B cell (primary cell): ENCODE measurements around the gene MUC5AC. TPM values are rescaled to one million over a fixed set of nuclear protein-coding genes. Genes with fewer than 3 reads are reported as not detected.
"Not testable (repeated sequence)": the region's sequence is repeated elsewhere in the genome, so short reads cannot be mapped to it uniquely, and the experiment has no call there.

ENCODE experiments used
- ATAC-seq: fragments of 200-7000 bp; cut with Tn5 transposase; one replicate; pipeline ENCODE4 v1.10.0; 2021; ENCODE audit warnings: low read depth, mild to moderate bottlenecking, moderate number of reproducible peaks, moderate library complexity
- CTCF ChIA-PET: fragments of 350-600 bp; sonication (Branson Sonifier 250); formaldehyde crosslinking; loops from one replicate; lab custom pipeline; 2021; ENCODE audit warnings: antibody characterized with exemption, inconsistent platforms; lab: Charles Lee
- POLR2A ChIA-PET: fragments of 350-600 bp; sonication (Branson Sonifier 250); formaldehyde crosslinking; loops from one replicate; lab custom pipeline; 2021; ENCODE audit warnings: antibody characterized with exemption; lab: Charles Lee
- DNase-seq: peaks from one replicate; pipeline ENCODE4 v3.0.0; 2013
- H2AFZ ChIP-seq: 2 replicates; pipeline ENCODE4 v1.6.1; 2012; ENCODE audit warnings: mild to moderate bottlenecking, low read depth, low read length; ENCODE audit not compliant: insufficient read depth, poor library complexity, severe bottlenecking
- H3K27ac ChIP-seq, 2 donors: 1 replicate in 1 of 2; 2 replicates in 1 of 2; pipeline ENCODE4 v1.5.1; 2012 to 2013; ENCODE audit warnings: low read length in 2 of 2, mild to moderate bottlenecking in 2 of 2, moderate library complexity in 1 of 2
- H3K27me3 ChIP-seq, 4 experiments: fragments of 200-600 bp in 1 of 4; sonication (generic) in 1 of 4; replicated peaks in 1 of 4; 1 replicate in 2 of 4; 2 replicates in 2 of 4; pipeline versions ENCODE4 v1.6.1 to v1.7.0; 2013 to 2016; ENCODE audit warnings: low read length in 3 of 4, mild to moderate bottlenecking in 2 of 4, mixed read lengths in 1 of 4, moderate library complexity in 1 of 4; ENCODE audit not compliant: insufficient read depth in 4 of 4, control insufficient read depth in 3 of 4; ENCODE audit errors: control extremely low read depth in 1 of 4
- H3K36me3 ChIP-seq, 2 experiments: replicated peaks in 1 of 2; 1 replicate in 1 of 2; 2 replicates in 1 of 2; pipeline versions ENCODE4 v1.6.1 to v1.7.1; 2013; ENCODE audit warnings: low read length in 1 of 2; ENCODE audit not compliant: insufficient read depth in 2 of 2, control insufficient read depth in 1 of 2; ENCODE audit errors: control extremely low read depth in 1 of 2, extremely low read depth in 1 of 2
- H3K4me1 ChIP-seq, 2 donors: fragments of 200-600 bp in 1 of 2; sonication (generic) in 1 of 2; 1 replicate in 1 of 2; 2 replicates in 1 of 2; pipeline versions ENCODE4 v1.5.1 to v1.6.1; 2013 to 2017; ENCODE audit warnings: low read length in 2 of 2; ENCODE audit not compliant: control insufficient read depth in 2 of 2, insufficient read depth in 2 of 2
- H3K4me2 ChIP-seq: replicated peaks from 2 replicates; pipeline ENCODE3; 2012; ENCODE audit warnings: mild to moderate bottlenecking, low read depth, low read length; ENCODE audit not compliant: poor library complexity, severe bottlenecking
- H3K4me3 ChIP-seq, 5 experiments: fragments of 200-600 bp in 1 of 5; sonication (generic) in 1 of 5; 1 replicate in 3 of 5; 2 replicates in 2 of 5; pipeline versions ENCODE4 v1.5.1 to v1.7.0; 2011 to 2016; ENCODE audit warnings: low read length in 4 of 5, mild to moderate bottlenecking in 4 of 5, low read depth in 2 of 5, control low read depth in 1 of 5, moderate library complexity in 1 of 5; ENCODE audit not compliant: insufficient read depth in 1 of 5; ENCODE audit errors: control extremely low read depth in 1 of 5, extremely low read depth in 1 of 5
- H3K79me2 ChIP-seq: fragments of 200-600 bp; sonication (generic); one replicate; pipeline ENCODE4 v1.6.0; 2016; ENCODE audit warnings: low read length; ENCODE audit not compliant: control insufficient read depth, insufficient read depth
- H3K9ac ChIP-seq: fragments of 200-600 bp; sonication (generic); 2 replicates; pipeline ENCODE4 v1.6.1; 2017; ENCODE audit warnings: mild to moderate bottlenecking, low read length, moderate library complexity
- H3K9me3 ChIP-seq, 3 donors: one replicate each; pipeline versions ENCODE4 v1.6.1 to v1.7.1; 2013; ENCODE audit warnings: low read length in 2 of 3; ENCODE audit not compliant: control insufficient read depth in 2 of 3, insufficient read depth in 1 of 3; ENCODE audit errors: control extremely low read depth in 1 of 3
- H4K20me1 ChIP-seq: 2 replicates; pipeline ENCODE4 v1.6.0; 2012; ENCODE audit warnings: mild to moderate bottlenecking, low read length; ENCODE audit not compliant: insufficient read depth, control insufficient read depth, poor library complexity, severe bottlenecking
- H3K27ac Mint-ChIP-seq: one replicate; pipeline ENCODE4 v1.8.0; 2021; ENCODE audit warnings: mixed read lengths
- H3K27me3 Mint-ChIP-seq: one replicate; pipeline ENCODE4 v1.8.0; 2021; ENCODE audit warnings: mixed read lengths
- H3K4me1 Mint-ChIP-seq: one replicate; pipeline ENCODE4 v1.8.0; 2021; ENCODE audit warnings: mixed read lengths
- H3K4me3 Mint-ChIP-seq: one replicate; pipeline ENCODE4 v1.8.0; 2021; ENCODE audit warnings: mixed read lengths
- H3K9me3 Mint-ChIP-seq: one replicate; pipeline ENCODE4 v1.8.0; 2022; ENCODE audit warnings: mixed read lengths; ENCODE audit not compliant: insufficient read depth
- EZH2 ChIP-seq: IDR thresholded peaks from 2 replicates; pipeline ENCODE4 v1.6.1; 2012; ENCODE audit warnings: borderline replicate concordance, low read depth, mild to moderate bottlenecking, moderate library complexity, low read length; ENCODE audit not compliant: insufficient read depth, poor library complexity, severe bottlenecking
- WGBS: methylation state at CpG from one replicate; pipeline ENCODE4 v1.1.5; 2013; ENCODE audit warnings: missing lambda C conversion rate; ENCODE audit not compliant: insufficient coverage; 5-methylcytosine and 5-hydroxymethylcytosine counted together
- intact Hi-C: fragments of 100-400 bp; cut with micrococcal nuclease; formaldehyde crosslinking; loops from one replicate; pipeline ENCODE4 v1.10.0; 2022
- polyA plus RNA-seq: library from polyadenylated mRNA; depleted of rRNA; stranded (reverse); fragments of >200 nt; gene quantifications from 2 replicates; pipeline ENCODE4 v1.2.3, GENCODE V29; 2012
- total RNA-seq, 2 donors: library from RNA; stranded (reverse); fragments of 120-200 nt in 1 of 2; gene quantifications; 1 replicate in 1 of 2; 2 replicates in 1 of 2; pipeline versions ENCODE4 v1.2.3 to v1.2.4, GENCODE V29; 2013 to 2022
- TF ChIP-seq, protein P1 (sequence below): fragments of 200-600 bp; IDR thresholded peaks from one replicate; pipeline ENCODE4 v1.8.0; 2022; ENCODE audit warnings: antibody characterized with exemption, mild to moderate bottlenecking

MUC5AC gene
- total and polyA plus RNA-seq, 2 donors (not counting 1 experiment from before 2014, with no cell fraction given) = not detected

DNA sequence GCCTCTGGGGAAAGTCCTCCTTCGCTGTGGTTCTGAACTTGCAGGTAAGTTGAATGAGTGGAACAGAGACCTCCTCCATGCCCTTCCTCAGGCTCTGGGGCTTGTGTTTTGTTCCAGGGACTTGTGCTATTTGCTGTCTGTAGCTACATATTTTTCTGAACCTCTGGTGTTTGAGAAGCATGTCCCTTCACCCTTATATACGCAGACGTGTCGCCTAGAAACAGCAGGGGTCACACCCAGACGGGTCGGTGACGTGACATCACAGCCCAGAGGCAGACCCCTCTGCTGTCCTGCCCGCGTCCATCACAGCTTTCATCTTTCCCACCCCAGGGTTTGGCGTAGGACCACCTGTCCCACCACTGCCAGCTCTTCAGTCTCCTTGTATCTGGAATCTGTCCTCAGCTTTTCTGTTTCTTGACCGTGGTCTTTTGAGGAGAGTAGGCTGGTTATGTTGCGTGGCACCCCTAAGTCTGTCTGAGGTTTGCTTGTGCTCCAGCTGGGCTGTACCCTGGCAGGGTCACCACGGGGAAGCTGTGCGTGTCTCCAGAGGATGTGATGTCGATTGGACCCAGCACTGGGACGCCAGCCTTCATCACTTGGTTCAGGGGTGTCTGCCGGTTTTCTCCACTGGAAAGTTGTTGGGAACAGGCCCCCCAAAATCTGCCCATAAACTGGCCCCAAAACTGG, 51.8 kb downstream of the MUC5AC start:
- H2AFZ ChIP-seq = no peak overlapping the region
- POLR2A ChIA-PET = no interaction called here
- H3K9me3 ChIP-seq = peaks cover 0 to 23% (median 18%) of the 10 kb centered on the region in 3 donors
- H4K20me1 ChIP-seq = no peaks in the 10 kb centered on the region
- H3K27me3 ChIP-seq = no peaks in the 10 kb centered on the region
- intact Hi-C loops = no loop called here
- no peak for TF ChIP-seq EZH2
- TF ChIP-seq, protein P1, sequence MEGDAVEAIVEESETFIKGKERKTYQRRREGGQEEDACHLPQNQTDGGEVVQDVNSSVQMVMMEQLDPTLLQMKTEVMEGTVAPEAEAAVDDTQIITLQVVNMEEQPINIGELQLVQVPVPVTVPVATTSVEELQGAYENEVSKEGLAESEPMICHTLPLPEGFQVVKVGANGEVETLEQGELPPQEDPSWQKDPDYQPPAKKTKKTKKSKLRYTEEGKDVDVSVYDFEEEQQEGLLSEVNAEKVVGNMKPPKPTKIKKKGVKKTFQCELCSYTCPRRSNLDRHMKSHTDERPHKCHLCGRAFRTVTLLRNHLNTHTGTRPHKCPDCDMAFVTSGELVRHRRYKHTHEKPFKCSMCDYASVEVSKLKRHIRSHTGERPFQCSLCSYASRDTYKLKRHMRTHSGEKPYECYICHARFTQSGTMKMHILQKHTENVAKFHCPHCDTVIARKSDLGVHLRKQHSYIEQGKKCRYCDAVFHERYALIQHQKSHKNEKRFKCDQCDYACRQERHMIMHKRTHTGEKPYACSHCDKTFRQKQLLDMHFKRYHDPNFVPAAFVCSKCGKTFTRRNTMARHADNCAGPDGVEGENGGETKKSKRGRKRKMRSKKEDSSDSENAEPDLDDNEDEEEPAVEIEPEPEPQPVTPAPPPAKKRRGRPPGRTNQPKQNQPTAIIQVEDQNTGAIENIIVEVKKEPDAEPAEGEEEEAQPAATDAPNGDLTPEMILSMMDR = no peak
- H3K4me1 ChIP-seq = no peaks in the 10 kb centered on the region
- H3K36me3 ChIP-seq = no peaks in the 10 kb centered on the region
- 89% methylated on average over 16 of the region's 17 CpGs for WGBS
- peaks cover 8% of the 10 kb centered on the region for H3K27me3 Mint-ChIP-seq
- no peak overlapping the region for H3K27ac ChIP-seq
- CTCF ChIA-PET = interaction anchor here (1.3 kb wide), 1 partner anchor 365 kb away, joined by 4 read pairs; no protein-coding TSS in a partner anchor
- no peak overlapping the region for H3K4me3 ChIP-seq
- H3K9ac ChIP-seq = no peak overlapping the region
- H3K4me2 ChIP-seq = no peak overlapping the region
- ATAC-seq (no peak), DNase-seq (no peak)
- no peak overlapping the region for H3K27ac Mint-ChIP-seq
- no peaks in the 10 kb centered on the region for H3K4me1 Mint-ChIP-seq
- H3K9me3 Mint-ChIP-seq = peaks cover 18% of the 10 kb centered on the region
- no peaks in the 10 kb centered on the region for H3K79me2 ChIP-seq
- no peak overlapping the region for H3K4me3 Mint-ChIP-seq

GRCh38 chr11:1211838-1212237, 54.1 kb downstream of the MUC5AC start:
- ATAC-seq (no peak), DNase-seq (no peak)
- Histone ChIP-seq H2AFZ (no peak overlapping the region), H3K4me2 (no peak overlapping the region), H3K9me3 (peaks cover 0 to 23% (median 18%) of the 10 kb centered on the region in 3 donors), H4K20me1 (no peaks in the 10 kb centered on the region), H3K27me3 (no peaks in the 10 kb centered on the region), H3K79me2 (no peaks in the 10 kb centered on the region), H3K4me1 (no peaks in the 10 kb centered on the region), H3K9ac (no peak overlapping the region), H3K4me3 (no peak overlapping the region), H3K36me3 (no peaks in the 10 kb centered on the region), H3K27ac (no peak overlapping the region)
- no peak overlapping the region for H3K4me3 Mint-ChIP-seq
- H3K4me1 Mint-ChIP-seq = no peaks in the 10 kb centered on the region
- H3K27ac Mint-ChIP-seq = no peak overlapping the region
- WGBS = no CpG with 5 or more reads among the region's 2 CpGs
- H3K9me3 Mint-ChIP-seq = peaks cover 19% of the 10 kb centered on the region
- H3K27me3 Mint-ChIP-seq = peaks cover 8% of the 10 kb centered on the region
- no peak for TF ChIP-seq EZH2
- TF ChIP-seq, protein P1 = no peak
- POLR2A ChIA-PET = no interaction called here
- CTCF ChIA-PET = no interaction called here
- intact Hi-C loops = no loop called here

DNA sequence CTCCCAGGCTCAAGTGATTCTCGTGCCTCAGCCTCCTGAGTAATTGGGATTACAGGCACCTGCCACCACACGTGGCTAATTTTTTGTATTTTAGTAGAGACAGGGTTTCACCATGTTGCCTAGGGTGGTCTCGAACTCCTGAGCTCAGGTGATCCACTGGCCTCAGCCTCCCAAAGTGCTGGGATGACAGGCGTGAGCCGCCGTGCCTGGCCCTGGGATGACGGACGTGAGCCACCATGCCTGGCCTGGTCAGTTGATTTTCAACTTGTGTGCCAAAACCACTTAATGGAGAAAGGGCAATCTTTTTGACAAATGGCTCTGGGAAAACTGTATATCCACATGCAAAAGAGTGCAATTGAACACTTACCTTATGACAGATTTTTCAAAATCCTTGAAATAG, 58.1 kb downstream of the MUC5AC start:
- H3K27ac ChIP-seq, H3K4me1 ChIP-seq, POLR2A ChIA-PET, H3K4me3 ChIP-seq, CTCF ChIA-PET, H3K27ac Mint-ChIP-seq, H3K36me3 ChIP-seq, H3K4me1 Mint-ChIP-seq, H4K20me1 ChIP-seq, H3K79me2 ChIP-seq, H2AFZ ChIP-seq, H3K27me3 Mint-ChIP-seq, H3K9ac ChIP-seq, ATAC-seq, H3K4me2 ChIP-seq, H3K4me3 Mint-ChIP-seq, DNase-seq, intact Hi-C loops, H3K27me3 ChIP-seq: not testable (repeated sequence)
- WGBS = 96% methylated on average over 4 of the region's 8 CpGs
- H3K9me3 ChIP-seq = peaks cover 0 to 13% (median 8%) of the 10 kb centered on the region in 3 donors
- peaks cover 19% of the 10 kb centered on the region for H3K9me3 Mint-ChIP-seq
